ENCODE results near the gene PMPCA. TPM values are rescaled to one million over a fixed set of nuclear protein-coding genes. Genes with fewer than 3 reads are reported as not detected.
"Not testable (repeated sequence)": the region's sequence is repeated elsewhere in the genome, so short reads cannot be mapped to it uniquely, and the experiment has no call there.

Gene PMPCA
- total RNA-seq, 2 experiments from 2014 or later: 69.2 to 73.7 TPM

- intact Hi-C loops (cut with micrococcal nuclease); H3K4me1 Mint-ChIP-seq (ENCODE audit: low read depth); H3K4me3 Mint-ChIP-seq; H3K27ac Mint-ChIP-seq; H3K27me3 Mint-ChIP-seq (ENCODE audit: low read depth); DNase-seq; H3K9me3 Mint-ChIP-seq: not testable (repeated sequence)
- CTCF ChIA-PET: interaction anchor here (2.0 kb wide), 1 partner anchor 15 kb away, joined by 5 read pairs; no protein-coding TSS in a partner anchor
- H3K36me3 Mint-ChIP-seq (ENCODE audit: low read depth): peaks cover 18% of the 10 kb centered on the region
Observed at GRCh38 chr9:136425367-136425766, 14.9 kb downstream of the PMPCA start.

DNA sequence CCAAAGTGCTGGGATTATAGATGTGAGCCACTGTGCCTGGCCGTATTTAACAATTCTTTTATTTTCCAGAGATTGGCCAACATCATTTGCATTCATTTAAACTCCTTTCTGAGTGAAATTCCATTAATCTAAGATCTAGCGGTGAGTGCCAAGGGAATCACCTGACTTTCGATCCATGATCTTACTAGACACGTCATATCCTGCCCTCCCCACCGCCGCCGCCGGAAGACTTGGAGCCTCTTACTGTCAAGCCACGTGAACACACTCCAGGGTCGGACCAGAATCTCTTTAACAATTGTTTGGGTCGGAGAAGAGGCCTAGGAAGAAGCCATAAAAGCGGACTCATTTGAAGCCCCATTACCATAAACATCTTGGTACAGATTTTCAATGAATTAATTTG lies 16.3 kb downstream of the PMPCA start:
- H3K4me3 Mint-ChIP-seq: no peak overlapping the region
- intact Hi-C loops (cut with micrococcal nuclease): no loop called here
- no peaks in the 10 kb centered on the region for H3K4me1 Mint-ChIP-seq (ENCODE audit: low read depth)
- no peak for DNase-seq
- no peak overlapping the region for H3K27ac Mint-ChIP-seq
- H3K36me3 Mint-ChIP-seq (ENCODE audit: low read depth): peaks cover 14% of the 10 kb centered on the region
- H3K9me3 Mint-ChIP-seq: no peaks in the 10 kb centered on the region
- CTCF ChIA-PET: interaction anchor here (0.6 to 2.0 kb wide), 2 partner anchors 14 to 28 kb away, joined by 3 to 5 read pairs; no protein-coding TSS in a partner anchor
- no peaks in the 10 kb centered on the region for H3K27me3 Mint-ChIP-seq (ENCODE audit: low read depth)

- H3K4me3 Mint-ChIP-seq: no peak overlapping the region
Observed at GRCh38 chr9:136429075-136429628, 18.7 kb downstream of the PMPCA start.

GRCh38 chr9:136429683-136430491 lies 19.4 kb downstream of the PMPCA start:
- H3K4me1 Mint-ChIP-seq (ENCODE audit: low read depth): no peaks in the 10 kb centered on the region
- H3K9me3 Mint-ChIP-seq: no peaks in the 10 kb centered on the region
- CTCF ChIA-PET: no interaction called here
- H3K27ac Mint-ChIP-seq: no peak overlapping the region
- no peaks in the 10 kb centered on the region for H3K27me3 Mint-ChIP-seq (ENCODE audit: low read depth)
- DNase-seq: no peak
- intact Hi-C loops (cut with micrococcal nuclease): no loop called here
- peaks cover 4% of the 10 kb centered on the region for H3K36me3 Mint-ChIP-seq (ENCODE audit: low read depth)
- H3K4me3 Mint-ChIP-seq: no peak overlapping the region

More at GRCh38 chr9:136429075-136429628, 18.7 kb downstream of the PMPCA start:
- Mint-ChIP-seq H3K9me3 (no peaks in the 10 kb centered on the region), H3K4me1 (ENCODE audit: low read depth) (no peaks in the 10 kb centered on the region), H3K27me3 (ENCODE audit: low read depth) (no peaks in the 10 kb centered on the region), H3K27ac (no peak overlapping the region), H3K36me3 (ENCODE audit: low read depth) (peaks cover 5% of the 10 kb centered on the region)
- intact Hi-C loops (cut with micrococcal nuclease): no loop called here
- CTCF ChIA-PET: no interaction called here
- no peak for DNase-seq

DNA sequence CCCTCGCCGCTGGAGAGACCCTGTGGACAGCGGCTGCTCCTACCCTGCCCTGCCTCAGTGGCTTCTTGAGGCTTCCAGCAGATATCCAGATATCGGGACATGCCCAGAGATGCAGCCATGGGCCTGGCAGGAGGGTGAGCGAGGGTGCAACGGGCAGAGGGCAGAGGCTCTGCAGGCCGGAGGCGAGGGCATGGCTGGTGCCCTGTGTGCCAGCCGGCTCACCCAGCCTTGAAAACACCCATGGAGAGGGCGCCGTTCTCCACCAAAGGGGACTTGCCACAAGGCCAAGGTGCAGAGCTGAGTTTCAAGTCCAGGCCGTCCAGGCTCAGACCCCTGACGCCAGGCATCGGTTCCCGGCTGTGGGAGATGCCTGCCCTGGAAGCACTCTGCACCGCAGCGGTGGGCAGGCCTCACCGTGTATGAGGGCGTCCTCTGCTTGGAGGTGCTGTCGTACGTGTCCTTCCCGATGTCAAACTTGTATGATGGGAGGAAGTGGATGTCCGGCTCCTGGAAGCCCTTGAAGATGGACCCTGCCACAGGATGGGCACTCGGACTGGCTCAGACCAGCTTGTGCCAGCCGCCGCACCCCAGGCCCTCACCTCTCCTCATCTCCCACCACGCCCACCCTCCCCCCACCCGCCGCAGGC lies 20.3 kb downstream of the PMPCA start:
- DNase-seq: no peak
- Mint-ChIP-seq H3K9me3 (no peaks in the 10 kb centered on the region), H3K36me3 (ENCODE audit: low read depth) (peaks cover 2% of the 10 kb centered on the region), H3K27me3 (ENCODE audit: low read depth) (no peaks in the 10 kb centered on the region), H3K4me3 (no peak overlapping the region), H3K4me1 (ENCODE audit: low read depth) (no peaks in the 10 kb centered on the region), H3K27ac (no peak overlapping the region)
- intact Hi-C loops (cut with micrococcal nuclease): no loop called here
- CTCF ChIA-PET: no interaction called here

- Mint-ChIP-seq H3K9me3 (no peaks in the 10 kb centered on the region), H3K27me3 (ENCODE audit: low read depth) (no peaks in the 10 kb centered on the region), H3K27ac (no peak overlapping the region), H3K36me3 (ENCODE audit: low read depth) (peaks cover 2% of the 10 kb centered on the region), H3K4me1 (ENCODE audit: low read depth) (peaks cover 3% of the 10 kb centered on the region), H3K4me3 (no peak overlapping the region)
- intact Hi-C loops (cut with micrococcal nuclease): no loop called here
- CTCF ChIA-PET: no interaction called here
- no peak for DNase-seq
Observed at GRCh38 chr9:136431782-136432350, 21.4 kb downstream of the PMPCA start.

DNA sequence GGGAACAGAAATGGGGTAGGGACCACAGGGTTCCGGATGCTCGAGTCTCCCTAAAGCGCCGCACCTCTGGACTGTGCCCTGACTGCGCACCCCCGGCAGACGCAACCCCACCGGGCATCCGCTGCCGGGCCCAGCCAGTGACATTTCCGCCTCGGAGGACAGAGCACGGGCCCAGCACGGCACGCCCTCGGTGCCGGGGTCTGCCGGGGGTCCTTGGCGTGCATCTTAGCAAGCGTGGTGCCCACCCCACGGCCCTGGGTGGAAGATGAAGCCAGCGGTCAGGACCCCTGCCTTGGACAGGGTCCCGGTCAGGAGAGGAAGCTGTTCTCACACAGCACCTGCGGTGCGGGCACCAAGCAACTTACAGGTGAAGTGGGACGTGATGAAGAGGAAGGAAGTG lies 22.1 kb downstream of the PMPCA start:
- DNase-seq: no peak
- intact Hi-C loops (cut with micrococcal nuclease): no loop called here
- H3K36me3 Mint-ChIP-seq (ENCODE audit: low read depth): peaks cover 2% of the 10 kb centered on the region
- no peak overlapping the region for H3K4me3 Mint-ChIP-seq
- CTCF ChIA-PET: no interaction called here
- no peaks in the 10 kb centered on the region for H3K9me3 Mint-ChIP-seq
- peaks cover 10% of the 10 kb centered on the region for H3K4me1 Mint-ChIP-seq (ENCODE audit: low read depth)
- no peaks in the 10 kb centered on the region for H3K27me3 Mint-ChIP-seq (ENCODE audit: low read depth)
- no peak overlapping the region for H3K27ac Mint-ChIP-seq

GRCh38 chr9:136433043-136433715 lies 22.7 kb downstream of the PMPCA start:
- Mint-ChIP-seq H3K27ac (no peak overlapping the region), H3K36me3 (ENCODE audit: low read depth) (peaks cover 2% of the 10 kb centered on the region), H3K4me1 (ENCODE audit: low read depth) (peaks cover 16% of the 10 kb centered on the region), H3K27me3 (ENCODE audit: low read depth) (no peaks in the 10 kb centered on the region), H3K9me3 (no peaks in the 10 kb centered on the region), H3K4me3 (no peak overlapping the region)
- CTCF ChIA-PET: interaction anchor here (0.6 kb wide), 1 partner anchor 11 kb away, joined by 3 read pairs; no protein-coding TSS in a partner anchor
- intact Hi-C loops (cut with micrococcal nuclease): no loop called here
- no peak for DNase-seq

DNA sequence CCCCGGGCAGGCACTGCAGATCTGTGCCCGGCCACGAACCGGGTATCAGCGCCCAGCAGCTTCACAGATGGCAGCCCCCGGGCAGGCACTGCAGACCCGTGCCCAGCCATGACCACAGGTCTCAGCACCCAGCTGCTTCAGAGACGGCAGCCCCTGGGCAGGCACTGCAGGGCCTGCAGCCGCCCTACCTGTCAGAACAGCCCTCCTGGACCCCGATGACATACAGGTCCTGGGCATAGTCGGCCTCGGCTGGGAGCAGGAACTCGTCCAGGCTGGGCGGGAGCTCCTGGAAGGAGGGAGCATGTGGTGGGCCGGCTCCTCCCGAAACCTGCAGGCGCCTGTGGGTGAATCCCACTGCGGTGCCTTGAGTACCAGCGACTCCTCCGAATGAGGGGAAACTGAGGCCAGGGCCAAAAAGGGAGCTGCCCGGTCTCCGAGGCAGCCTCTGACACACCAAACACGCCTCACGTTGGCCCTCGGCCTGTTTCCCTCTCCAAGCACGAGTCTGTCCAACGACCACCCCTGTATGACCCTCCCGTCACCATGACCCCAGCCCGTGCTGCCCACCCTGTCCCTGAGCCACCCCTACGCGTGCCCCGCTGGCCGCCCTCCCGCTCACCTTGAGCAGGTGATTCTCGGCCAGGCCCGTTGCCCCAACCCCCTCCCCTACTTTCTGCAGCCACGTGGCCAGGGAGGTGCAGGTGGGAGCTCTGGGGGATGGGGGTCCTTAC lies 23.6 kb downstream of the PMPCA start:
- intact Hi-C loops (cut with micrococcal nuclease): no loop called here
- no peaks in the 10 kb centered on the region for H3K27me3 Mint-ChIP-seq (ENCODE audit: low read depth)
- no peak for DNase-seq
- CTCF ChIA-PET: interaction anchor here (0.6 kb wide), 1 partner anchor 10 kb away, joined by 3 read pairs; no protein-coding TSS in a partner anchor
- H3K36me3 Mint-ChIP-seq (ENCODE audit: low read depth): peaks cover 2% of the 10 kb centered on the region
- H3K4me1 Mint-ChIP-seq (ENCODE audit: low read depth): peaks cover 19% of the 10 kb centered on the region
- H3K9me3 Mint-ChIP-seq: no peaks in the 10 kb centered on the region
- H3K27ac Mint-ChIP-seq: no peak overlapping the region
- H3K4me3 Mint-ChIP-seq: no peak overlapping the region

DNA sequence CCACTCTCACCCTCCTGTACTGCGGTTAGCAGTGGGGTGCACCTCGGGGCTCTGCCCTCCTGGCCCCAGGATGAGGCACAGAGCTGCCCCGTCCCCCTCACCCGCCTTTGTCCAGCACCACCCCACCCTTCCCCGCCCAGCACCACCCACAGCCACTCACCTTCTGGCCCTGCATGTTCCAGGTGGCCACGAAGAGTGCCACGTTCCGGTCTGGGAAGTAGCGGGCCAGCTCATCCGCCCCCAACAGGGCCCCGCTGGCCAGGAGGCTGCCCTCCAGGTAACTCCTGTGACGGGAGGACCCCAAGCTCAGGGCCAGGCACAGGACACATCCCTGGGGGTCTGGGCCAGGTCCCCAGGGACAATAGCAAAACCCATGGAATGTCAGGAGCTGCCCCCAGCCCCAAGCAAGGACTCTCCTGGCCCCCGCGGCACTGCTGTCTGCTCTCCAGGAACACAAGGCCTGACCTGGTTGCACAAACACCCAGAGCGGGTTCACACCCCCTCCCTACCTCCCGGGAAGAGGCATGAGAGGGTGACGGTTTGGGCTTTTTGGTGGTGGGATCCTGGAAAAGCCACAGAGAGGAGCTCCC lies 24.2 kb downstream of the PMPCA start:
- H3K4me3 Mint-ChIP-seq: no peak overlapping the region
- H3K9me3 Mint-ChIP-seq: no peaks in the 10 kb centered on the region
- peaks cover 19% of the 10 kb centered on the region for H3K4me1 Mint-ChIP-seq (ENCODE audit: low read depth)
- H3K27me3 Mint-ChIP-seq (ENCODE audit: low read depth): no peaks in the 10 kb centered on the region
- H3K27ac Mint-ChIP-seq: no peak overlapping the region
- peaks cover 2% of the 10 kb centered on the region for H3K36me3 Mint-ChIP-seq (ENCODE audit: low read depth)
- CTCF ChIA-PET: no interaction called here
- no peak for DNase-seq
- intact Hi-C loops (cut with micrococcal nuclease): no loop called here

- H3K4me3 Mint-ChIP-seq: no peak overlapping the region
- no peaks in the 10 kb centered on the region for H3K9me3 Mint-ChIP-seq
- CTCF ChIA-PET: no interaction called here
- intact Hi-C loops (cut with micrococcal nuclease): no loop called here
- no peaks in the 10 kb centered on the region for H3K27me3 Mint-ChIP-seq (ENCODE audit: low read depth)
- H3K27ac Mint-ChIP-seq: no peak overlapping the region
- H3K36me3 Mint-ChIP-seq (ENCODE audit: low read depth): no peaks in the 10 kb centered on the region
- DNase-seq: no peak
- H3K4me1 Mint-ChIP-seq (ENCODE audit: low read depth): peaks cover 23% of the 10 kb centered on the region
Observed at GRCh38 chr9:136436055-136436634, 25.7 kb downstream of the PMPCA start.
